ENCODE results near the gene GNA14.
A peak's percentile ranks its signal among the peaks of the same experiment; 100 is the strongest.

The GNA14 gene

GRCh38 chr9:77475641-77476473, 172.3 kb downstream of the GNA14 start:
- H3K4me1 ChIP-seq (ENCODE audit: low read length) = peaks cover 14% of the 10 kb centered on the region
- TF ChIP-seq CTCF (IDR thresholded peaks at IDR 0.05; ENCODE audit: low read depth, low read length) (no peak), EZH2phosphoT487 (IDR thresholded peaks at IDR 0.05; ENCODE audit: low read depth) (no peak)
- no peaks in the 10 kb centered on the region for H3K36me3 ChIP-seq (replicated peaks; ENCODE audit: low read depth, low read length)
- no peaks in the 10 kb centered on the region for H3K9me3 ChIP-seq (ENCODE audit: insufficient read depth, low read length)
- H4K20me1 ChIP-seq (ENCODE audit: insufficient read depth, low read length) = no peaks in the 10 kb centered on the region
- H3K4me3 ChIP-seq (ENCODE audit: low read length) = no peak overlapping the region
- peak overlapping the region; percentile 10 for H3K4me2 ChIP-seq (ENCODE audit: low read length)
- H3K79me2 ChIP-seq (ENCODE audit: low read length) = no peaks in the 10 kb centered on the region
- H3K27me3 ChIP-seq (ENCODE audit: low read depth, low read length) = no peaks in the 10 kb centered on the region
- no peak overlapping the region for H3K9ac ChIP-seq (ENCODE audit: low read length)
- H2AFZ ChIP-seq (ENCODE audit: low read depth, low read length) = peak overlapping the region; percentile 73
- peak overlapping the region; percentile 41 for H3K27ac ChIP-seq (ENCODE audit: low read length)

- H4K20me1 ChIP-seq (ENCODE audit: insufficient read depth, low read length) = no peaks in the 10 kb centered on the region
- no peak overlapping the region for H3K4me3 ChIP-seq (ENCODE audit: low read length)
- no peaks in the 10 kb centered on the region for H3K27me3 ChIP-seq (ENCODE audit: low read depth, low read length)
- no peak overlapping the region for H3K9ac ChIP-seq (ENCODE audit: low read length)
- no peak for TF ChIP-seq EZH2phosphoT487 (IDR thresholded peaks at IDR 0.05; ENCODE audit: low read depth)
- no peak for TF ChIP-seq CTCF (IDR thresholded peaks at IDR 0.05; ENCODE audit: low read depth, low read length)
- no peaks in the 10 kb centered on the region for H3K9me3 ChIP-seq (ENCODE audit: insufficient read depth, low read length)
- H3K36me3 ChIP-seq (replicated peaks; ENCODE audit: low read depth, low read length) = no peaks in the 10 kb centered on the region
- H3K4me1 ChIP-seq (ENCODE audit: low read length) = peaks cover 14% of the 10 kb centered on the region
- H3K27ac ChIP-seq (ENCODE audit: low read length) = no peak overlapping the region
- no peaks in the 10 kb centered on the region for H3K79me2 ChIP-seq (ENCODE audit: low read length)
- H2AFZ ChIP-seq (ENCODE audit: low read depth, low read length) = no peak overlapping the region
- H3K4me2 ChIP-seq (ENCODE audit: low read length) = no peak overlapping the region
Observed at GRCh38 chr9:77474936-77475335, 173.2 kb downstream of the GNA14 start.

GRCh38 chr9:77472646-77473045, 175.5 kb downstream of the GNA14 start:
- Histone ChIP-seq H3K79me2 (ENCODE audit: low read length) (no peaks in the 10 kb centered on the region), H3K27ac (ENCODE audit: low read length) (no peak overlapping the region), H3K4me2 (ENCODE audit: low read length) (no peak overlapping the region), H3K27me3 (ENCODE audit: low read depth, low read length) (no peaks in the 10 kb centered on the region), H3K4me3 (ENCODE audit: low read length) (no peak overlapping the region), H3K36me3 (replicated peaks; ENCODE audit: low read depth, low read length) (no peaks in the 10 kb centered on the region), H3K9ac (ENCODE audit: low read length) (no peak overlapping the region), H3K9me3 (ENCODE audit: insufficient read depth, low read length) (no peaks in the 10 kb centered on the region), H2AFZ (ENCODE audit: low read depth, low read length) (no peak overlapping the region), H4K20me1 (ENCODE audit: insufficient read depth, low read length) (no peaks in the 10 kb centered on the region), H3K4me1 (ENCODE audit: low read length) (peaks cover 14% of the 10 kb centered on the region)
- TF ChIP-seq EZH2phosphoT487 (IDR thresholded peaks at IDR 0.05; ENCODE audit: low read depth) = no peak
- TF ChIP-seq CTCF (IDR thresholded peaks at IDR 0.05; ENCODE audit: low read depth, low read length) = no peak

- no peaks in the 10 kb centered on the region for H3K27me3 ChIP-seq (ENCODE audit: low read depth, low read length)
- no peak for TF ChIP-seq CTCF (IDR thresholded peaks at IDR 0.05; ENCODE audit: low read depth, low read length)
- no peak for TF ChIP-seq EZH2phosphoT487 (IDR thresholded peaks at IDR 0.05; ENCODE audit: low read depth)
Observed at GRCh38 chr9:77471572-77471971, 176.6 kb downstream of the GNA14 start.

More at GRCh38 chr9:77471572-77471971, 176.6 kb downstream of the GNA14 start:
- Histone ChIP-seq H3K9me3 (ENCODE audit: insufficient read depth, low read length) (no peaks in the 10 kb centered on the region), H3K4me3 (ENCODE audit: low read length) (no peak overlapping the region), H3K36me3 (replicated peaks; ENCODE audit: low read depth, low read length) (no peaks in the 10 kb centered on the region), H4K20me1 (ENCODE audit: insufficient read depth, low read length) (no peaks in the 10 kb centered on the region), H3K27ac (ENCODE audit: low read length) (no peak overlapping the region), H2AFZ (ENCODE audit: low read depth, low read length) (no peak overlapping the region), H3K9ac (ENCODE audit: low read length) (no peak overlapping the region), H3K4me2 (ENCODE audit: low read length) (no peak overlapping the region), H3K79me2 (ENCODE audit: low read length) (no peaks in the 10 kb centered on the region), H3K4me1 (ENCODE audit: low read length) (peaks cover 11% of the 10 kb centered on the region)
